Measurements from ENCODE around the gene AMER3. TPM values are rescaled to one million over a fixed set of nuclear protein-coding genes. Genes with fewer than 3 reads are reported as not detected.
"Not testable (repeated sequence)": the region's sequence is repeated elsewhere in the genome, so short reads cannot be mapped to it uniquely, and the experiment has no call there.

AMER3 gene
- total RNA-seq, result not detected

GRCh38 chr2:130755256-130756052 lies at the start of gene AMER3:
TSS of gene AMER3 (plus strand) at chr2:130755540. CDS start at chr2:130762073, 6,533 bp downstream.
- intact Hi-C loops (cut with micrococcal nuclease), result no loop called here
- no peaks in the 10 kb centered on the region for H3K4me1 Mint-ChIP-seq (ENCODE audit: low read depth)
- POLR2A ChIA-PET, result no interaction called here
- TF ChIP-seq CTCF (IDR thresholded peaks at IDR 0.05), result no peak
- no peak for DNase-seq
- H3K4me3 Mint-ChIP-seq, result no peak within 1 kb of the TSS
- no peaks in the 10 kb centered on the region for H3K36me3 Mint-ChIP-seq (ENCODE audit: low read depth)
- no peaks in the 10 kb centered on the region for H3K9me3 Mint-ChIP-seq
- CTCF ChIA-PET, result no interaction called here
- no peak for ATAC-seq
- H3K27me3 Mint-ChIP-seq, result peaks cover 42% of the 10 kb centered on the region
- H3K27ac Mint-ChIP-seq, result no peak within 1 kb of the TSS

- DNase-seq; H3K36me3 Mint-ChIP-seq (ENCODE audit: low read depth); POLR2A ChIA-PET; ATAC-seq; H3K27me3 Mint-ChIP-seq; H3K27ac Mint-ChIP-seq; intact Hi-C loops (cut with micrococcal nuclease); H3K4me3 Mint-ChIP-seq; H3K4me1 Mint-ChIP-seq (ENCODE audit: low read depth); H3K9me3 Mint-ChIP-seq; CTCF ChIA-PET: not testable (repeated sequence)
Observed at GRCh38 chr2:130714795-130715194, 40.5 kb upstream of the AMER3 start.

GRCh38 chr2:130720036-130720435 lies 35.3 kb upstream of the AMER3 start:
- intact Hi-C loops (cut with micrococcal nuclease), result no loop called here
- H3K27me3 Mint-ChIP-seq, result peaks cover 10% of the 10 kb centered on the region
- H3K4me1 Mint-ChIP-seq (ENCODE audit: low read depth), result no peaks in the 10 kb centered on the region
- no peak for DNase-seq
- no peaks in the 10 kb centered on the region for H3K36me3 Mint-ChIP-seq (ENCODE audit: low read depth)
- ATAC-seq, result no peak
- no peak overlapping the region for H3K27ac Mint-ChIP-seq
- H3K4me3 Mint-ChIP-seq, result no peak overlapping the region
- CTCF ChIA-PET, result no interaction called here
- H3K9me3 Mint-ChIP-seq, result no peaks in the 10 kb centered on the region
- no peak for TF ChIP-seq CTCF (IDR thresholded peaks at IDR 0.05)
- POLR2A ChIA-PET, result no interaction called here

- no peak for TF ChIP-seq CTCF (IDR thresholded peaks at IDR 0.05)
- DNase-seq, result no peak
- CTCF ChIA-PET, result no interaction called here
- no peak for ATAC-seq
- Mint-ChIP-seq H3K4me1 (ENCODE audit: low read depth) (no peaks in the 10 kb centered on the region), H3K4me3 (no peak overlapping the region), H3K27ac (no peak overlapping the region), H3K27me3 (peaks cover 10% of the 10 kb centered on the region), H3K9me3 (no peaks in the 10 kb centered on the region), H3K36me3 (ENCODE audit: low read depth) (no peaks in the 10 kb centered on the region)
- intact Hi-C loops (cut with micrococcal nuclease), result no loop called here
- POLR2A ChIA-PET, result no interaction called here
Observed at GRCh38 chr2:130720528-130720927, 34.8 kb upstream of the AMER3 start.

GRCh38 chr2:130724455-130724854 lies 30.9 kb upstream of the AMER3 start:
- intact Hi-C loops (cut with micrococcal nuclease), result no loop called here
- no peak for ATAC-seq
- CTCF ChIA-PET, result no interaction called here
- no peak overlapping the region for H3K27ac Mint-ChIP-seq
- peaks cover 10% of the 10 kb centered on the region for H3K4me1 Mint-ChIP-seq (ENCODE audit: low read depth)
- no peaks in the 10 kb centered on the region for H3K36me3 Mint-ChIP-seq (ENCODE audit: low read depth)
- H3K27me3 Mint-ChIP-seq, result peaks cover 11% of the 10 kb centered on the region
- DNase-seq, result no peak
- H3K9me3 Mint-ChIP-seq, result no peaks in the 10 kb centered on the region
- no peak overlapping the region for H3K4me3 Mint-ChIP-seq
- POLR2A ChIA-PET, result no interaction called here
- no peak for TF ChIP-seq CTCF (IDR thresholded peaks at IDR 0.05)

All from activated CD8-positive, alpha-beta T cell treated with anti-CD3 and anti-CD28 coated beads for 36 hours (primary cell).